Type B pancreatic cell (in vitro differentiated cells): ENCODE data around the gene TMEM203. TPM values are rescaled to one million over a fixed set of nuclear protein-coding genes. Genes with fewer than 3 reads are reported as not detected.

Experiments used
- DNase-seq: peaks from one replicate; pipeline ENCODE4 v3.0.0; 2021; ENCODE audit warnings: mixed read lengths; ENCODE audit not compliant: unreplicated experiment; ENCODE audit errors: extremely low spot score
- H3K27ac Mint-ChIP-seq: 2 replicates; pipeline ENCODE4 v1.8.0; 2021; ENCODE audit warnings: mild to moderate bottlenecking, mixed read lengths
- H3K27me3 Mint-ChIP-seq: 2 replicates; pipeline ENCODE4 v1.8.0; 2021; ENCODE audit warnings: mixed read lengths
- H3K36me3 Mint-ChIP-seq: 2 replicates; pipeline ENCODE4 v1.8.0; 2021; ENCODE audit warnings: mixed read lengths
- H3K4me1 Mint-ChIP-seq: one replicate; pipeline ENCODE4 v1.8.0; 2021; ENCODE audit warnings: mixed read lengths; ENCODE audit not compliant: unreplicated experiment
- H3K4me3 Mint-ChIP-seq: 2 replicates; pipeline ENCODE4 v1.8.0; 2021; ENCODE audit warnings: mild to moderate bottlenecking, mixed read lengths
- H3K9me3 Mint-ChIP-seq: 2 replicates; pipeline ENCODE4 v1.8.0; 2021; ENCODE audit warnings: mixed read lengths
- total RNA-seq: library from RNA; stranded (reverse); gene quantifications from 2 replicates; pipeline ENCODE4 v1.2.1, GENCODE V29; 2021; ENCODE audit warnings: low replicate concordance
- TF ChIP-seq, protein P1 (sequence below): fragments of 200-600 bp; sonication (generic); conservative IDR thresholded peaks from 2 replicates; pipeline ENCODE4 v1.5.0; 2021; ENCODE audit warnings: antibody characterized with exemption, mild to moderate bottlenecking

TMEM203 gene
- total RNA-seq, 1 donor from 2014 or later, result 46.3 TPM

GRCh38 chr9:137178939-137179630 is 26.4 kb downstream of the TMEM203 start:
- TF ChIP-seq, protein P1, sequence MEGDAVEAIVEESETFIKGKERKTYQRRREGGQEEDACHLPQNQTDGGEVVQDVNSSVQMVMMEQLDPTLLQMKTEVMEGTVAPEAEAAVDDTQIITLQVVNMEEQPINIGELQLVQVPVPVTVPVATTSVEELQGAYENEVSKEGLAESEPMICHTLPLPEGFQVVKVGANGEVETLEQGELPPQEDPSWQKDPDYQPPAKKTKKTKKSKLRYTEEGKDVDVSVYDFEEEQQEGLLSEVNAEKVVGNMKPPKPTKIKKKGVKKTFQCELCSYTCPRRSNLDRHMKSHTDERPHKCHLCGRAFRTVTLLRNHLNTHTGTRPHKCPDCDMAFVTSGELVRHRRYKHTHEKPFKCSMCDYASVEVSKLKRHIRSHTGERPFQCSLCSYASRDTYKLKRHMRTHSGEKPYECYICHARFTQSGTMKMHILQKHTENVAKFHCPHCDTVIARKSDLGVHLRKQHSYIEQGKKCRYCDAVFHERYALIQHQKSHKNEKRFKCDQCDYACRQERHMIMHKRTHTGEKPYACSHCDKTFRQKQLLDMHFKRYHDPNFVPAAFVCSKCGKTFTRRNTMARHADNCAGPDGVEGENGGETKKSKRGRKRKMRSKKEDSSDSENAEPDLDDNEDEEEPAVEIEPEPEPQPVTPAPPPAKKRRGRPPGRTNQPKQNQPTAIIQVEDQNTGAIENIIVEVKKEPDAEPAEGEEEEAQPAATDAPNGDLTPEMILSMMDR, result no peak
- Mint-ChIP-seq H3K4me3 (no peak overlapping the region), H3K36me3 (no peaks in the 10 kb centered on the region), H3K27ac (no peak overlapping the region), H3K4me1 (no peaks in the 10 kb centered on the region), H3K9me3 (no peaks in the 10 kb centered on the region), H3K27me3 (peaks cover 5% of the 10 kb centered on the region)
- no peak for DNase-seq

GRCh38 chr9:137178201-137178938 is 27.1 kb downstream of the TMEM203 start:
- no peak for DNase-seq
- TF ChIP-seq, protein P1, result no peak
- Mint-ChIP-seq H3K27ac (no peak overlapping the region), H3K4me1 (no peaks in the 10 kb centered on the region), H3K36me3 (no peaks in the 10 kb centered on the region), H3K9me3 (no peaks in the 10 kb centered on the region), H3K27me3 (peaks cover 8% of the 10 kb centered on the region), H3K4me3 (no peak overlapping the region)

- H3K27ac Mint-ChIP-seq, result no peak overlapping the region
Observed at GRCh38 chr9:137176302-137177182, 28.9 kb downstream of the TMEM203 start.

DNA sequence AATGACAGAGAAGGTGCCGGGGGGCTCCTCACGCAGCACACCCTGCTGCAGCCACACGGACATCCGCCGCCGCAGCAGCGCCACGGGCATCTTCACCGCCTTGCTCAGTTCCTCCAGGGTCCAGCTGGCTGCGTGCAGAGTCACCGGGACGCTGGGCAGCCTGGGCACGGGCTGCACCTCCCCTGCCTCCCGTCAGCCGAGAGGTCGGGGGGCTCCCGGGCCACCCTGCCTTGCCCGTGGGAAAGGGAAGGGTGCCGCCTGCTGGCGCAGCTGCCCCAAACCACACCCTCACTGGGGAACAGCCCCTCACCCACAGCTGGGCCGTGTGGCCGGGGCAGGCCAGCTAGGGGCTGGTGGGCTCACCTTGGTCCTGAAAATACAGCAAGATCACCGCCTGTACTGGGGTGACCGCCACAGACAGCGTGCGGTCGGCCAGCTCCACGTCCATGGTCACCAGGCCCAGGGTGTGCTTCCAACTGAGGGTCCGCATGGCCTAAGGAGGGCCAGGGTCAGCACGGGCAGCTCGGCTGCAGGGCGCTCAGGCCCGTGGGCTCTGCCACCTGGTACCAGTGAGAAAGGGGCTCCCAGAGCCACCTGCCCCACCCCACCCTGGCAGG is 30.0 kb downstream of the TMEM203 start:
- Mint-ChIP-seq H3K36me3 (no peaks in the 10 kb centered on the region), H3K9me3 (no peaks in the 10 kb centered on the region), H3K27me3 (peaks cover 20% of the 10 kb centered on the region), H3K27ac (no peak overlapping the region), H3K4me1 (no peaks in the 10 kb centered on the region), H3K4me3 (no peak overlapping the region)
- no peak for DNase-seq
- TF ChIP-seq, protein P1, result peak; percentile 29

More at GRCh38 chr9:137176302-137177182, 28.9 kb downstream of the TMEM203 start:
- Mint-ChIP-seq H3K4me3 (no peak overlapping the region), H3K36me3 (no peaks in the 10 kb centered on the region), H3K4me1 (no peaks in the 10 kb centered on the region), H3K9me3 (no peaks in the 10 kb centered on the region), H3K27me3 (peaks cover 14% of the 10 kb centered on the region)
- TF ChIP-seq, protein P1, result peak; percentile 69
- DNase-seq, result no peak

DNA sequence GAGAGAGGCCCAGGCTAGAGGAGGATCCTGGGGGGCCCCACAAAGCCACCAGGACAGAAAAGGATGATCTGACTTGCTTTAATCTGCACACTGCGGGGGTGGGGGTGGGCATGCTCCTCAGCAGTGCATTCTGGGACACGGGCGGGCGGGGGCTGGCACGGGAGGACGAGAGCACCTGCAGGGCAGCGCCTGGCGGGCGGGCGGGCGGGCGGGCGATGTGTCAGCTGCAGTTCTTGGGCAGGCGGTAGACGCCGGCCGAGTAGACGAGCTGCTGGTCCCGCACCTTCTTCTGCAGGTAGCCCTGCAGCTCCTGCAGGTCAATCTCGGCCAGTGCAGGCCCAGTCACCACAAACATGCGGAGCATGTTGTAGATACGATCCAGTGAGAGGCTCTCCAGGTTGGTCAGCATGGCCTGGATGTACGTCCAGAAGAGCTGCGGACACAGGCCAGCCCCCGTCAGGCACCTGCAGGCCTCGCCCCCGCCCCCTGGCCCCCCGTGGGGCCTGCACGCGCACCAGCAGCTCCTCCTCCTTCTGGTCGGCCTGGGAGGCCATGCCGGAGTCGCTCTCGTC is 30.6 kb downstream of the TMEM203 start:
- H3K4me1 Mint-ChIP-seq, result no peaks in the 10 kb centered on the region
- H3K36me3 Mint-ChIP-seq, result no peaks in the 10 kb centered on the region
- TF ChIP-seq, protein P1, result peak; percentile 10
- H3K9me3 Mint-ChIP-seq, result no peaks in the 10 kb centered on the region
- H3K27ac Mint-ChIP-seq, result no peak overlapping the region
- H3K27me3 Mint-ChIP-seq, result peaks cover 26% of the 10 kb centered on the region
- DNase-seq, result no peak
- H3K4me3 Mint-ChIP-seq, result no peak overlapping the region
